CMK (cell line): ENCODE data around the gene TRAPPC10.
"Not testable (repeated sequence)": the region's sequence is repeated elsewhere in the genome, so short reads cannot be mapped to it uniquely, and the experiment has no call there.

Experiments used
- DNase-seq: peaks from one replicate; pipeline ENCODE4 v3.0.0-alpha.2; 2010; ENCODE audit warnings: low read depth

Gene TRAPPC10

GRCh38 chr21:44089001-44089911, 77.1 kb downstream of the TRAPPC10 start:
- no peak for DNase-seq

DNA sequence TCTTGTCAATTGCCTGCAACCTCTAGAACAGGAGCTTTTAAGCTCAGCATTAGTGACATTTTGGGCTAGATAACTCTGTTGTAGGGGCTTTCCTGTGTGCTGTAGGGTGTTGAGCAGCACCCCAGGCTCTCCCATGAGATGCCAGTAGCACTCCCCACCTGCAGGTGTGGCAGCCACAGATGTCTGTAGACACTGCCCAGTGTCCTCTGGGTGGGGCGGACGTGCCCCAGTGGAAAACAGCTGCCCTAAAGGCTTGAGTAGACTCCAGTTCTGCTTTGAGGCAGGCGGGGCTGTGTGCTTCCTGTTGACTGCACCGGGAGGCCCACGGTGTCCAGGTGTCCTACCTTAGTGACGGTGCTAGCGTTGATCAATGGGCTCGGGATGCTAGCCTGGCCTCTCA, 78.2 kb downstream of the TRAPPC10 start:
- no peak for DNase-seq

DNA sequence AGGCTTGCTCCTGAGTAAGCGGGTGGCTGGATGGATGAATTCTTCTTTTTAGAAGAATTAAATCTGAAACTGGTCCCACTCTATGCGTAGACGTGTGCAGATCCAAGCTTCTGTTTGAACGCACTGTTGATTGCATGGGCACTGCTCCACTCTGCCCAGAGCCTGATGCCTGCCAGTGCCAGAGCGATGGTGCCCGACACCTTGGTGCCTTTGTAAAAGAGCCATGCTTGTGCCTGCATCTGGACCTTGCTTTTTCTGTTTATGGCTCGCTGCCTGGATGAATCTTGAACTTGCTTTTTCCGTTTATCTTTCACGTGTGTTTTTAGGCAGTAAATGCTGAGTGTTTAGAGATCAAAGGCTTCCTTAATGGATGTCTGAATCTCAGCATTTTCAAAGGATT, 80.1 kb downstream of the TRAPPC10 start:
- DNase-seq, result no peak

DNA sequence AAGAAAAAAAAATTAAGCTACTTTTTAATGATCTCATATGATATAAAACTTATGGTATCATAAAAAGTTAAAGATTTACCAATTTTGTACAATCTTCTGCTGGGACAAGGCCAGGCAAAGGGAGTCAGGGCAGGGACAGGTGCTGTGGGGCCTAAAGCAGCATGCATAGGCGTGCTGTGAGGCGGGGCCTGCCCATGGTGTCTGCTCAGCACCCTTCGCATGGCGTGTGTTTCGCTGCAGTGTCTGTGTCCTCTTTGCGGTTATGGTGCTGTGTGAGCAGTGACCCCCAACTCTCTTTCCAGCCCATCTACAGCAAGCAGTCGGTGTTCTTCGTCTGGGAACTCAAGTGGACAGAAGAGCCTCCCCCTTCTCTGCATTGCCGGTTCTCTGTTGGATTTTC, 81.7 kb downstream of the TRAPPC10 start:
- no peak for DNase-seq

DNA sequence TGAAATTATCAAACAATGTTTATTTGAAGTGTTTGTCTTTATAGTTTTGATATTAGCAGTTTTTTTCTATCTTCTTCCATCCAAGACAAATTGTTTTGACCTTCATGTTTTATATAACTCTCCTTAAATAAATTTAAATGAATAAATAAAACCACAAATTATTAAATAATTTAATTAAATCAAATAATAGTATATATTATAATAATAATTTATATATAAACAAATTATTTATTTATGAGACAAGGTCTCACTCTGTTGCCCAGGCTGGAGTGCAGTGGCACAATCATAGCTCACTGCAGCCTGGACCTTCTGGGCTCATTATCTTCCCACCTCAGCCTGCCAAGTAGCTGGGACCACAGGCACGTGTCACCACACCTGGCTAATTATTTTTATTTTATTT, 82.7 kb downstream of the TRAPPC10 start:
- DNase-seq, result no peak

GRCh38 chr21:44098507-44098906, 86.4 kb downstream of the TRAPPC10 start:
- DNase-seq, result not testable (repeated sequence)

DNA sequence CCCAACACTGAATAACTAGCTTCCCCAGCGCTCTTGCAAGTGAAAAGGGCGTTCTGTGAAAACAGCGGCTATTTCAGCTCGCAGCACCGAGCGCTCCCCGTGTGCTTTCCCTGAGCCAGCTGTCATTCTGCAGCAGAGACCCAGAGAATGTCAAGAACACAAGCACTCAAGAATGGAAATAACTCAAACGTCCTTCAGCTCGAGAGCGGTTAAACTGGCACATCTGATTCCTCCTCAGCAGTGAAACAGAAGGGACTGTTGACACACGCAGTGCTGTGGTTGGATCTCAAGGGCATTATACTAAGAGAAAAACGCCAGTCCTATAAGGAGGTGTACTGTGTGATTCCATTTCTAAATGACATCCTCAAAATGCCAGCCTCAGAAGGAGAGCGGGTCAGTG, 86.9 kb downstream of the TRAPPC10 start:
- not testable (repeated sequence) for DNase-seq

DNA sequence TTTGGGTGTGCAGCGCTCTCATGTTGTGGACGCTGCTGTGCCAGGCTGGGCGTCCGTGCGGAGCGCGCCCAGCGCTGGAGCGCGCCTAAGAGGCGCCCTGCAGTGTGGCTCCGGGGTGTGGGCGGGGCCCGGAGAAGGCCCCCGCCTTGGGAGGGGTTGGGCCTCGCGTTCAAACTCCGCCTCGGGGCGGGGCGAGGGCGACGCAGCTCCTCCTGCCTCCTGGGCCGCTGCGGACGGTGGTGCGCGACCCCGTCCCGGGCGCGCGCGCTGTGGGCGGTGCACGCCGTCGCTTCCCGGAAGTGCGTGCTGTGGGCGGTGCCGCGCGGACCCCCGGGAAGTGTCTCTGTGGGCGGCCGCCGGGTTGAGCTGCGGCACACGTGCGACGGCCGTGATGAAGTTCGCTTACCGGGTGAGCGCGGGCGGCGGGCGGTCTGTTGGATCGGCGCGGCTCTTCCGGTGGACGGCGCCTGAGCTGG, 95.0 kb downstream of the TRAPPC10 start, which contains the start of gene PWP2:
Gene PWP2, plus strand, starts transcription at position 374 of the 476 bp plus-strand sequence. Its CDS starts 18 bp downstream, at position 392.
- not testable (repeated sequence) for DNase-seq

DNA sequence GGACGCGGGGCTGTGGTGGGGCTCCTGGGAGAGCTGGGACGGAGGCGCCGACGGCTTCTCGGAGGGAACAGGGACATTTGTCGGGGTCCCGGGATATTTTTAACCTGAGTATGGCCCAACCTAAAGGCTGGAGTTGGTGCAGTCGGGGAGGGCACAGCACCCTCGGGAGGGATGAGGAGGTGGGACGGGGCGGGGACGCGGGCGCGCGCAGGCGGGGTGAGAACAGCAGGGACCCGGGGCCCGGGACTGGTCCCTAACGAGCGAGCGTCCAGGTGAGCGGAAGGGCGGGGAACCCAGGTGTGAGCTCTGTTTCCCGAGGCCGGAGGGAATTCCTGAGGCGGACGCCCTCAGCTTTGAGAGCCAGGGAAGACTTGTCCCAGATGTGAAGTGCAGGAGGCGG, 95.5 kb downstream of the TRAPPC10 start:
- DNase-seq, result not testable (repeated sequence)

- DNase-seq, result not testable (repeated sequence)
Observed at GRCh38 chr21:44113702-44114371, 101.7 kb downstream of the TRAPPC10 start.

GRCh38 chr21:44122131-44122530, 110.0 kb downstream of the TRAPPC10 start:
- not testable (repeated sequence) for DNase-seq

DNA sequence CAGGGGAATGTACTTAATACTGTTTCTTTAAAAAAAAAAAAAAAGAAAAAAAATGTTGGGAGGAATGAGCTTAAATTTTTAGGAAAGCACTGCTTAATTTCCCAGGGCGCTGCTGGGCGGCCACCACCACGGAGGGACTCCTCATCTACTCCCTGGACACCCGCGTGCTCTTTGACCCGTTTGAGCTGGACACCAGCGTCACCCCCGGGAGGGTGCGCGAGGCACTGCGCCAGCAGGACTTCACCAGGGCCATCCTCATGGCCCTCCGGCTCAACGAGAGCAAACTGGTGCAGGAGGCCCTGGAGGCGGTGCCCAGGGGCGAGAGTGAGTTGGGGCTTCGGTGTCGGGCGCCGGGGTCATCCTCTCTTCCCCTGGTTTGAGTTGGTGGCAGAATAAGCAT, 115.7 kb downstream of the TRAPPC10 start:
- not testable (repeated sequence) for DNase-seq

GRCh38 chr21:44133715-44134057, 121.6 kb downstream of the TRAPPC10 start:
- DNase-seq, result not testable (repeated sequence)

DNA sequence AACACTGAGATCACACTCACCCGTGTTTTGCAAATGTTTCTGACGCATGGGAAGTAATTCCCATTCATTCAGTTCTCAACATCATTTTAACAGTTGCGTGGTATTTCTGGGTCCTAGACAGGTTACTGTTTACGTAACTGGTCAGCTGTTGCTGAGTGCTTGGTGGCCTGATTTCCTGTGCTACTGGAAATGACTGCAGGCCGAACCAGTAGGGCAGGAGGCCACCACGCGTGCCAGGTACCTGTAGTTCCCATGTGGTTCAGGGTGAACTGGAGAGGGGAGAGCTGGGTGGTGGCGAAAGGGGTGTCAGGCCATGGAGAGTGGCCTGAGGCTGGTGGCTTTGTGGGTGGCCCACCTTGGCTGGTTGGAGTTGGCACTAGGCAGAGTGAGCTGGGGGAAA, 122.6 kb downstream of the TRAPPC10 start:
- DNase-seq, result not testable (repeated sequence)

DNA sequence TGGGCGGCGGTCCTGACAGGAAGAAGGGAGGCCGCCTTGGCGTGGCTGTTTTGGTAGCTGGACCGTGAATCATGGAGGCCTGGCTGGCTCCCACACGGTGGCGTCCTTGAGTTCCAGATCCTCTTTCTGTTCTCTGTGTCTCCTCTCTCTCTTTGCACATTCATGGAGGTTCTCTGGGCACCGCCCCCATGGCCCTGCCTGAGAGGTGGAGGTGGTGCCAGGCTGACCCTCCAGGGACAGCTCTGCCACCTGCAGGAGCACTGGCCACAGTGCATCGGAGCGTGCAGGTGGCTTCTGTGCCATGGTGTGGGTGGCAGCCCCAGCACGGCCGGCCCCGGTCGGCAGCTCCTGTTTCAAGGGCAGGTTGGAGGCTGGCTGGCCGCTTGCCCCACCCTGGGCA, 125.9 kb downstream of the TRAPPC10 start:
- DNase-seq, result not testable (repeated sequence)

GRCh38 chr21:44139787-44140551, 127.9 kb downstream of the TRAPPC10 start:
- DNase-seq, result not testable (repeated sequence)

DNA sequence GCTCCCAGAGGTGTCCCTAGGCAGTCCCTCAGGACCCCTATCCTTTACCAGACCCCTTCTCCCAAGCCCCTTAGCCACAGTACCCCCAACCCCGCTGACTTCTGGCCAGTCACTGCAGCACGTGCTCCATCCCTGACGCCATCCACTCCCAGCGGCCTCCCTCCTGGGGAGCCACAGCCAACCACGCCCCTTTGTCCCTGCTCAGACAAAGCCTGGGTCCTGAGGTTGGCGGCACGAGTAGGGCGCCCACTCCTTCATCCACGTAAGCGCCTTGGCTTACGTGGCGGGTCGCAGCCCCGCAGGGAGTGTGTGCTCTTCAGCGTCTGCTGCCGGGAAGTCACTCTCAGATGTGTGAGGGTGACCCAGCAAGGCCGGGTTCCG, 128.4 kb downstream of the TRAPPC10 start:
- DNase-seq, result not testable (repeated sequence)

- DNase-seq, result not testable (repeated sequence)
Observed at GRCh38 chr21:44142470-44142869, 130.4 kb downstream of the TRAPPC10 start.

DNA sequence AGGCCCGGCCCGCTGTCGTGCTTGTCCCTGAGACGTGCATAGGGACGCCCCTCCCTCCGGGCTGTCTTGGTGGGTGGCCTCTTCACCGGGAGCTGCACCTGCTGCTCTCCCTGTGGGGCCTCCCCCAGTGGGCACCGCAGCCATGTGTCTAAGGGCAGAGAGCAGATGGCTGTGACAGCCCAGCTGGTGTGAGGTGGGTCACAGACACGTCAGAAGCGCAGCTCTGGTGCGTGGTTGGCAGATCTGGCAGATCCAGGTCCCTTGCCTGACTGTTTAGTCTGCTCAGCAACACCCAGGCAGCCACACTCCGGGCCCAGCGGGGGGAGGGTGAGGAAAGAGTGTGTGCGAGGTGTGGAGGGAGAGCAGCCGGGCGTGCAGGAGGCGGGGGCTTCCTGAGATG, 131.3 kb downstream of the TRAPPC10 start:
- DNase-seq, result not testable (repeated sequence)

- not testable (repeated sequence) for DNase-seq
Observed at GRCh38 chr21:44143996-44144395, 131.9 kb downstream of the TRAPPC10 start.

GRCh38 chr21:44144784-44145602, 132.9 kb downstream of the TRAPPC10 start:
- DNase-seq, result not testable (repeated sequence)
